Measurements from ENCODE around the gene CCNO.

Gene CCNO

DNA sequence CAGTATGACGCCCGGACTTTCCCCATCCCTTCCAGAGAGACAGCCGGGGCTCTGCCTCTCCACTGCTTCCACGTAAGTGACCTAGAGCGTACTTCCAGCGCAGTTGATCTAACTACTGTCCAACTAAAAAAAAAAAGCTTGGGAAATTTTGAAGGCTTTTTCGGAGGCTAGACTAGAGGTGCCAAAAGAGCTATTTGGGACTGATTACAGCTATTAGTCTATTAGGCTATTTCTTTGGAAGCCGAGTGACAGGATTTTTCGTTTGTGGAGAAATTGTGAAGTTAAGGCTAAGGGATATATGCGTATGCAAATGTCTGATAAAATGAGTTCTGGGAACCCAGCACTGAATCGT, 1.5 kb downstream of the CCNO start:
- H3K4me1 ChIP-seq (ENCODE audit: control insufficient read depth in 1 of 2, insufficient read depth in 1 of 2, low read depth in 1 of 2, low read length in 1 of 2), result peaks cover 25 to 41% of the 10 kb centered on the region in 2 experiments
- no peak overlapping the region for H3K4me3 ChIP-seq (ENCODE audit: low read depth in 1 of 2, low read length in 1 of 2)
- no peak overlapping the region for H3K27ac ChIP-seq
- TF ChIP-seq, protein P1, sequence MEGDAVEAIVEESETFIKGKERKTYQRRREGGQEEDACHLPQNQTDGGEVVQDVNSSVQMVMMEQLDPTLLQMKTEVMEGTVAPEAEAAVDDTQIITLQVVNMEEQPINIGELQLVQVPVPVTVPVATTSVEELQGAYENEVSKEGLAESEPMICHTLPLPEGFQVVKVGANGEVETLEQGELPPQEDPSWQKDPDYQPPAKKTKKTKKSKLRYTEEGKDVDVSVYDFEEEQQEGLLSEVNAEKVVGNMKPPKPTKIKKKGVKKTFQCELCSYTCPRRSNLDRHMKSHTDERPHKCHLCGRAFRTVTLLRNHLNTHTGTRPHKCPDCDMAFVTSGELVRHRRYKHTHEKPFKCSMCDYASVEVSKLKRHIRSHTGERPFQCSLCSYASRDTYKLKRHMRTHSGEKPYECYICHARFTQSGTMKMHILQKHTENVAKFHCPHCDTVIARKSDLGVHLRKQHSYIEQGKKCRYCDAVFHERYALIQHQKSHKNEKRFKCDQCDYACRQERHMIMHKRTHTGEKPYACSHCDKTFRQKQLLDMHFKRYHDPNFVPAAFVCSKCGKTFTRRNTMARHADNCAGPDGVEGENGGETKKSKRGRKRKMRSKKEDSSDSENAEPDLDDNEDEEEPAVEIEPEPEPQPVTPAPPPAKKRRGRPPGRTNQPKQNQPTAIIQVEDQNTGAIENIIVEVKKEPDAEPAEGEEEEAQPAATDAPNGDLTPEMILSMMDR (IDR thresholded peaks at IDR 0.05), result no peak
- peaks cover 100% of the 10 kb centered on the region for H3K27me3 ChIP-seq
- no peaks in the 10 kb centered on the region for H3K36me3 ChIP-seq
- no peaks in the 10 kb centered on the region for H3K9me3 ChIP-seq

DNA sequence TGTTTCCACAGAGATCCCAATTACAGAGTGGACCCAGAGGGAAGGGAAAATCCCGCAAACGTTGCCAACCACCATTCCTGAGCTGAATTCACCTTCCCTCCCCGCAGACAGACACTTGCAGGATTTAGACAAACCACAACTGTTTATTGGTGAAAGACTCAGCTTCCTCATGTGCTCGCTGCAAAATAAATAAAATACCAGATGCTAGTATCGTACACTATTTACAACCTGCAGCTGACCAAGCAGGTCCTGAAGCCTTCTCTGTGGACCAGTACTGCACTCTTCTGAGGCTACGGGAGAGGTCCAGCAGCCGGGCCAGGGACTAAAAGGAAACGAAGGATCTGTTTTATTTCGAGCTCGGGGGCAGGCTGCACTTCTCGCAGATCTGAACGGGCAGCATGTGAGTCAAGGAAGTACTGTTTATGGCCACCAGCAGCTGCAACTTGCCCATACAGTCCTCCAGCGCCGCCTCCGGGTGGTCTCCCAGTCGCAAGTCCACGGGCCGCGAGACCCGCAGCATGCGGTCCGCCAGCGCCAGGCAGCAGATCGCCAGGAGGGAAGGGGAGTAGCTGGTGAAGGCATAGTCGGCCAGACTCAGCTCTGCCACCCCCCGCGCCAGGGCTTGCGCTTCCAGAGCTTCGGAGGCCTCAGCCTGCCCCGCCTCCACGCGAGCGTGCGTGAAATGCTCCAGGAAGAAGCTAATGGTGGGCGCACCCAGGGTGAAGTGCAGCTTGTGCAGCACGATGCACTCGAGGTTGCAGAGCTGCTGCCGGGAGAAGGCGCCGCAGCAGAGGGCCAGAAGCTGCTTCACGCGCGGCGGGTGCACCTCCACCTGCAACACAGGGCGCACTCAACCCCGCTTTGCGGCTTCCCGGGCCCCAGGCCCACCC, 2.1 kb downstream of the CCNO start:
- Histone ChIP-seq H3K27ac (no peak overlapping the region), H3K36me3 (no peaks in the 10 kb centered on the region), H3K9me3 (no peaks in the 10 kb centered on the region), H3K27me3 (peaks cover 100% of the 10 kb centered on the region), H3K4me3 (ENCODE audit: low read depth in 1 of 2, low read length in 1 of 2) (no peak overlapping the region), H3K4me1 (ENCODE audit: control insufficient read depth in 1 of 2, insufficient read depth in 1 of 2, low read depth in 1 of 2, low read length in 1 of 2) (peaks cover 28 to 47% of the 10 kb centered on the region in 2 experiments)
- TF ChIP-seq, protein P1 (IDR thresholded peaks at IDR 0.05), result no peak

DNA sequence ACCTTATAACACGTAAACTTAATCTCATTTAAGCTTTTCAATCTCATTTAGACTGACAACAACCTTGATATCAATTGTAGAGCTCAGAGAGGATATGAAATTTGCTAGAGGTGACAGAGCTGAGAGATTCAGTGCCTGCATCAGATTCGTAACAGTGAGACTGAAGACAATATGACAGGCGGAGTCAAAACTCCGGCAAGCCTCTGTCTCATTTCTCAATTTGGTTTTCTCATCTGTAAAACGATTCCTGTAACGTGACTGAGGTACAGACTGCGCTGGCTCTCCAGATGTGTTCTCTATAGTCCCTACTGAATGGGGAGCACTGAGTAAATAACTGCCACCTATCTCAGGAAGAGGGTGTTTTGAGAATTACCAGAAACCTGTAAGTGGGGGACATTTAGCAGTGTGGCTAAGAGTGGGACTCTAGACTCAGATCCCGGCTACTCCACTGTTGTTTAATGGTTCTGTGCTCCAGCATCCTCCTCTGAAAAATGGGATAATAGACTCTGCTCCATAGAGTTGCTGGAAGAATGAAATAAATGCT, 3.2 kb downstream of the CCNO start:
- Histone ChIP-seq H3K36me3 (no peaks in the 10 kb centered on the region), H3K4me1 (ENCODE audit: control insufficient read depth in 1 of 2, insufficient read depth in 1 of 2, low read depth in 1 of 2, low read length in 1 of 2) (peaks cover 28 to 48% of the 10 kb centered on the region in 2 experiments), H3K27ac (no peak overlapping the region), H3K9me3 (no peaks in the 10 kb centered on the region), H3K4me3 (ENCODE audit: low read depth in 1 of 2, low read length in 1 of 2) (no peak overlapping the region), H3K27me3 (peaks cover 100% of the 10 kb centered on the region)
- TF ChIP-seq, protein P1 (IDR thresholded peaks at IDR 0.05), result no peak

DNA sequence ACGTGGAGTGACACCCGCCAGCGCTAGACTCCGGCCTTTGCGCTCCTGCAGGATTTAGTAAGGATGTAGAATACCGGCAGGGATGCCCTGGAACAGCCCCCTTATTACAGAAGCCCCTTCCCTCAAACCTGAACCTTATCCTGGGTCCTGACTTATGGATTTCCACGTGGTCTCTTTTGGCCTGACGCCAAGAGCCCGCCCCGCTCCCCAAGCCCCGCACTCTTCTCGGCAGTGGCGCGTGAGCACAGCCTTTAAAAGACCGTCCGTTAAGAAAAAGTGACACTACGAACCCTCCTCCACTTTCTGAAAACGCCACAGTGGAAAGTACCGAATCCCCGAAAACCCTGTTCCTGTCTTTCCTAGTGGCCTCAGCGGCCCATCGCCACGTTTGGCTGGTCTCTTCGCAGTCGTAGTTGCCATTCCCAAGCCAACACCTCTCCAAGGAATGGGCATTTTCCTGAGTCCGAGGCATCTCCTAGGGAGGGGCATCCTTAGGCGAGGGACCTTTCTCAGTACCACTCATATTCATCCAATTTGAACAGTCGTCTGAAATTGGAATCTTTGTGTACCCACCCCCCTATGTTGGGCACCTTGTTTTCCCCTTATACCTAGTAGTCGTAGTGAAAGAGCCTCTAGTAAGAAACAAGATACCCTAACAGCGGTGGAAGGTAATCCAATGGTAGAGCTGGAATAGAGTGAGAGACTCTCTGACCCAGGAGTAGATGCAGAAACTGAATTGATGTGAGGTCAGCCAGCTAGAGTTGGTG, 5.6 kb downstream of the CCNO start:
- H3K27me3 ChIP-seq, result peaks cover 100% of the 10 kb centered on the region
- H3K4me3 ChIP-seq (ENCODE audit: low read depth in 1 of 2, low read length in 1 of 2), result no peak overlapping the region
- no peaks in the 10 kb centered on the region for H3K9me3 ChIP-seq
- TF ChIP-seq, protein P1 (IDR thresholded peaks at IDR 0.05), result no peak
- no peaks in the 10 kb centered on the region for H3K36me3 ChIP-seq
- no peak overlapping the region for H3K27ac ChIP-seq
- H3K4me1 ChIP-seq (ENCODE audit: control insufficient read depth in 1 of 2, insufficient read depth in 1 of 2, low read depth in 1 of 2, low read length in 1 of 2), result peaks cover 15 to 40% of the 10 kb centered on the region in 2 experiments

DNA sequence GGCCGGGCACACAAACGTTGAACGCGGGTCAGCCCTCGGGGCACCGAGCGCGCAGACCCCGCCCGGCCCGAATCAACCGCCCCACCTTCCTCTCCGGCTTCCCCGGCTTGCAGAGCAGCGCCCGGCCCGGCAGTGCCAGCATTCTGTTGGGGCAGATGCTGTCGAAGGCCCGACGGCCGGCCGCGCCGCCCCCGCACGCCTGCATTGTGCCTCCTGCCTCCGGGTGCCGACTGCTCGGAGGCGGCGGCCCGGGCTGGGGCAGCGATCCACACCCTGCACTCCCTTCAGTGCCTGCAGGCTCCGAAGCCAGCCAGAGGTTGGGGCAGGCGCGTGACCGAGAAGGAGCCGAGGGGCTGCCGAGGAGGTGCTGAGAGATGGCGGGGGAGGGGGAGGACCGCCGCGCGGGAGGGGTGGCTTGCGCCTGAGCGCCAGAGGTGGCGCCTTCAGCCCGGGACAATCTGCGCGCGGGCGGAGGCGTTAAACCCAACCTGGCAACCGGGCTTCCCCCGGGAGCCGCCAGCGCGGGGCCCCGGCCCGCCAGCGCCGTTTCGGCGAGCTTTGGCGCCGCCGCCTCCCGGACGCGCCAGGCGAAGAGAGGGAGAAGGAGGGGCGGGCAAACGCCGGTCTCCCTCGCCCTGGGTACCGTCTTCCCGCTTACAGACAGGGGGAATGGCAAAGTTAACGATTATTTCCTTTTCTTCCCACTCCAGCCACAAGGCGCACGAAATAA, 6.3 kb downstream of the CCNO start, which contains the start of gene MCIDAS:
Gene MCIDAS, minus strand, starts transcription at position 382 of the 730 bp plus-strand sequence. Its CDS starts 177 bp downstream, at position 205.
- Histone ChIP-seq H3K4me3 (ENCODE audit: low read depth in 1 of 2, low read length in 1 of 2) (peak within 1 kb of the TSS in 1 of 2 experiments; percentile 1), H3K27ac (no peak within 1 kb of the TSS), H3K9me3 (peaks cover 1% of the 10 kb centered on the region), H3K36me3 (no peaks in the 10 kb centered on the region), H3K4me1 (ENCODE audit: control insufficient read depth in 1 of 2, insufficient read depth in 1 of 2, low read depth in 1 of 2, low read length in 1 of 2) (peaks cover 8 to 32% of the 10 kb centered on the region in 2 experiments), H3K27me3 (peaks cover 100% of the 10 kb centered on the region)
- TF ChIP-seq, protein P1 (IDR thresholded peaks at IDR 0.05), result no peak
